ENCODE results near the gene KDM4B. TPM values are rescaled to one million over a fixed set of nuclear protein-coding genes. Genes with fewer than 3 reads are reported as not detected.

KDM4B gene
- total and polyA plus RNA-seq, 4 donors = 3.2 to 19.7 (median 12.9) TPM

- peaks cover 0 to 7% (median 0%) of the 10 kb centered on the region in 4 donors for H3K36me3 ChIP-seq (ENCODE audit: control insufficient read depth in 4 of 4, insufficient read depth in 3 of 4, low read depth in 1 of 4, low read length in 3 of 4)
- H3K27me3 ChIP-seq (ENCODE audit: control insufficient read depth in 4 of 4, insufficient read depth in 4 of 4, low read length in 3 of 4) = no peaks in the 10 kb centered on the region
- H3K4me3 ChIP-seq (ENCODE audit: low read depth in 1 of 3, low read length in 3 of 3) = no peak overlapping the region
- no peak for TF ChIP-seq ATF3 (IDR thresholded peaks at IDR 0.05)
- no peak for TF ChIP-seq HNF4G (IDR thresholded peaks at IDR 0.05)
- TF ChIP-seq HNF4A (conservative IDR thresholded peaks at IDR 0.05) = no peak
- TF ChIP-seq MAX (IDR thresholded peaks at IDR 0.05) = no peak
- TF ChIP-seq JUND (IDR thresholded peaks at IDR 0.05) = no peak
- no peak for TF ChIP-seq EGR1 (IDR thresholded peaks at IDR 0.05; ENCODE audit: low read depth in 2 of 2)
- TF ChIP-seq ZBTB33 (IDR thresholded peaks at IDR 0.05) = no peak
- no peak for TF ChIP-seq SP1 (IDR thresholded peaks at IDR 0.05)
- no peak for TF ChIP-seq RXRA (IDR thresholded peaks at IDR 0.05)
- no peak for TF ChIP-seq GABPA (IDR thresholded peaks at IDR 0.05 in 1 of 2, conservative IDR thresholded peaks at IDR 0.05 in 1 of 2)
- no peak for TF ChIP-seq YY1 (IDR thresholded peaks at IDR 0.05)
- TF ChIP-seq RAD21 (IDR thresholded peaks at IDR 0.05) = no peak
- no peak for TF ChIP-seq TAF1 (conservative IDR thresholded peaks at IDR 0.05)
- TF ChIP-seq FOXA2 (IDR thresholded peaks at IDR 0.05) = no peak
- no peak for TF ChIP-seq NR2F2 (IDR thresholded peaks at IDR 0.05)
- no peak for TF ChIP-seq REST (IDR thresholded peaks at IDR 0.05)
- no peak overlapping the region for H3K27ac ChIP-seq (ENCODE audit: low read depth in 1 of 2, low read length in 2 of 2)
- no peak for DNase-seq (ENCODE audit: low spot score)
- H3K9ac ChIP-seq (ENCODE audit: low read depth in 1 of 2, low read length in 2 of 2) = peak overlapping the region in 1 of 2 donors; percentile 12
- 93% methylated on average over 23 of the region's 23 CpGs for WGBS
- H3K4me1 ChIP-seq (ENCODE audit: control insufficient read depth in 4 of 4, insufficient read depth in 4 of 4, low read length in 3 of 4) = peaks cover 0 to 26% (median 15%) of the 10 kb centered on the region in 4 donors
- no peaks in the 10 kb centered on the region for H3K9me3 ChIP-seq (ENCODE audit: control insufficient read depth in 4 of 4, low read length in 3 of 4)
Measured at GRCh38 chr19:4983346-4984105, 14.6 kb downstream of the KDM4B start.

- TF ChIP-seq HNF4A (conservative IDR thresholded peaks at IDR 0.05) (no peak), ZBTB33 (IDR thresholded peaks at IDR 0.05) (no peak), JUND (IDR thresholded peaks at IDR 0.05) (no peak), MAX (IDR thresholded peaks at IDR 0.05) (no peak), SP1 (IDR thresholded peaks at IDR 0.05) (no peak)
- 96% methylated on average over 7 of the region's 7 CpGs for WGBS
- Histone ChIP-seq H3K27me3 (ENCODE audit: control insufficient read depth in 4 of 4, insufficient read depth in 4 of 4, low read length in 3 of 4) (no peaks in the 10 kb centered on the region), H3K36me3 (ENCODE audit: control insufficient read depth in 4 of 4, insufficient read depth in 3 of 4, low read depth in 1 of 4, low read length in 3 of 4) (peaks cover 0 to 7% (median 0%) of the 10 kb centered on the region in 4 donors), H3K9me3 (ENCODE audit: control insufficient read depth in 4 of 4, low read length in 3 of 4) (no peaks in the 10 kb centered on the region), H3K9ac (ENCODE audit: low read depth in 1 of 2, low read length in 2 of 2) (peak overlapping the region in 1 of 2 donors; percentile 12), H3K27ac (ENCODE audit: low read depth in 1 of 2, low read length in 2 of 2) (no peak overlapping the region), H3K4me1 (ENCODE audit: control insufficient read depth in 4 of 4, insufficient read depth in 4 of 4, low read length in 3 of 4) (peaks cover 0 to 21% (median 11%) of the 10 kb centered on the region in 4 donors), H3K4me3 (ENCODE audit: low read depth in 1 of 3, low read length in 3 of 3) (no peak overlapping the region)
- no peak for DNase-seq (ENCODE audit: low spot score)
Measured at GRCh38 chr19:4984106-4984380, 15.1 kb downstream of the KDM4B start.
